Thyroid gland (tissue), 4 donors: ENCODE data around the gene MGAT5. TPM values are rescaled to one million over a fixed set of nuclear protein-coding genes. Genes with fewer than 3 reads are reported as not detected.

Experiments used
- DNase-seq, 2 donors: peaks; one replicate each; pipeline ENCODE4 v3.0.0-alpha.2; 2019
- H3K27ac ChIP-seq, 3 donors: fragments of 200-600 bp; sonication (generic); 1 replicate in 2 of 3; 2 replicates in 1 of 3; pipeline ENCODE4 v1.5.1; 2016 to 2019; ENCODE audit warnings: mild to moderate bottlenecking in 1 of 3, moderate library complexity in 1 of 3
- H3K27me3 ChIP-seq: fragments of 200-600 bp; sonication (generic); one replicate; pipeline ENCODE4 v1.5.1; 2019
- H3K36me3 ChIP-seq, 2 donors: fragments of 200-600 bp; sonication (generic); one replicate each; pipeline ENCODE4 v1.5.1; 2016 to 2019
- H3K4me1 ChIP-seq, 2 donors: fragments of 200-600 bp; sonication (generic); one replicate each; pipeline ENCODE4 v1.5.1; 2017 to 2019
- H3K4me3 ChIP-seq, 3 donors: fragments of 200-600 bp; sonication (generic); replicated peaks in 1 of 3; 1 replicate in 2 of 3; 2 replicates in 1 of 3; pipeline ENCODE4 v1.5.1; 2016; ENCODE audit warnings: mild to moderate bottlenecking in 1 of 3
- H3K9me3 ChIP-seq: fragments of 200-600 bp; sonication (generic); one replicate; pipeline ENCODE4 v1.5.1; 2017
- CTCF ChIP-seq, 6 experiments: fragments of 200-600 bp in 3 of 6; fragments of 450-650 bp in 3 of 6; sonication (generic) in 3 of 6; IDR thresholded peaks; one replicate each; pipeline ENCODE4 v1.5.1; 2016 to 2019; ENCODE audit warnings: antibody characterized with exemption in 6 of 6, mild to moderate bottlenecking in 2 of 6, inconsistent platforms in 1 of 6, moderate library complexity in 1 of 6
- POLR2A ChIP-seq, 2 donors: fragments of 450-650 bp; IDR thresholded peaks; one replicate each; pipeline ENCODE4 v1.6.1; 2017; ENCODE audit warnings: antibody characterized with exemption in 2 of 2, mild to moderate bottlenecking in 2 of 2, moderate library complexity in 1 of 2
- WGBS, 2 donors: methylation state at CpG; one replicate each; pipeline ENCODE4 v1.1.5; 2017; 5-methylcytosine and 5-hydroxymethylcytosine counted together
- intact Hi-C: fragments of 100-400 bp; cut with DNase I; formaldehyde crosslinking; loops from one replicate; pipeline ENCODE4 v1.15.1; 2023
- total RNA-seq, 4 donors: library from RNA; depleted of rRNA; stranded (reverse); fragments of >200 nt; gene quantifications; one replicate each; pipeline ENCODE4 v1.2.3, GENCODE V29; 2016

MGAT5 gene
- total RNA-seq, 4 donors from 2014 or later: 47.5 to 64.4 (median 50.4) TPM

- intact Hi-C loops: no loop called here
- WGBS, 2 donors: 96 to 100% methylated on average over 1 of the region's 1 CpG
- H3K4me1 ChIP-seq: peaks cover 5 to 9% of the 10 kb centered on the region in 2 donors
- H3K4me3 ChIP-seq: no peak overlapping the region
- DNase-seq: no peak
- no peak overlapping the region for H3K27ac ChIP-seq
- H3K27me3 ChIP-seq: no peaks in the 10 kb centered on the region
- TF ChIP-seq POLR2A (IDR thresholded peaks at IDR 0.05) (no peak), CTCF (IDR thresholded peaks at IDR 0.05) (no peak)
- H3K9me3 ChIP-seq: no peaks in the 10 kb centered on the region
- no peaks in the 10 kb centered on the region for H3K36me3 ChIP-seq
Observed at GRCh38 chr2:134369220-134369902, 115.5 kb downstream of the MGAT5 start.

GRCh38 chr2:134370655-134371445 is 117.0 kb downstream of the MGAT5 start:
- 80 to 84% methylated on average over 10 of the region's 10 CpGs for WGBS, 2 donors
- TF ChIP-seq CTCF (IDR thresholded peaks at IDR 0.05): no peak
- TF ChIP-seq POLR2A (IDR thresholded peaks at IDR 0.05): no peak
- Histone ChIP-seq H3K27me3 (no peaks in the 10 kb centered on the region), H3K27ac (no peak overlapping the region), H3K36me3 (no peaks in the 10 kb centered on the region), H3K9me3 (no peaks in the 10 kb centered on the region), H3K4me1 (peaks cover 5 to 9% of the 10 kb centered on the region in 2 donors), H3K4me3 (no peak overlapping the region)
- peak in 1 of 2 donors; percentile 19 for DNase-seq
- intact Hi-C loops: no loop called here

- no peak for DNase-seq
- no peaks in the 10 kb centered on the region for H3K27me3 ChIP-seq
- H3K9me3 ChIP-seq: no peaks in the 10 kb centered on the region
- peaks cover 5 to 9% of the 10 kb centered on the region in 2 donors for H3K4me1 ChIP-seq
- H3K27ac ChIP-seq: no peak overlapping the region
- intact Hi-C loops: no loop called here
- no peak overlapping the region for H3K4me3 ChIP-seq
- H3K36me3 ChIP-seq: no peaks in the 10 kb centered on the region
- TF ChIP-seq CTCF (IDR thresholded peaks at IDR 0.05) (no peak), POLR2A (IDR thresholded peaks at IDR 0.05) (no peak)
- 95 to 97% methylated on average over 5 of the region's 5 CpGs for WGBS, 2 donors
Observed at GRCh38 chr2:134372141-134372540, 118.3 kb downstream of the MGAT5 start.

- H3K4me1 ChIP-seq: peaks cover 5 to 9% of the 10 kb centered on the region in 2 donors
Observed at GRCh38 chr2:134372611-134373131, 118.8 kb downstream of the MGAT5 start.

More at GRCh38 chr2:134372611-134373131, 118.8 kb downstream of the MGAT5 start:
- intact Hi-C loops: no loop called here
- no peaks in the 10 kb centered on the region for H3K36me3 ChIP-seq
- TF ChIP-seq CTCF (IDR thresholded peaks at IDR 0.05): no peak
- TF ChIP-seq POLR2A (IDR thresholded peaks at IDR 0.05): no peak
- WGBS, 2 donors: 68 to 70% methylated on average over 7 of the region's 7 CpGs
- H3K27ac ChIP-seq: no peak overlapping the region
- H3K4me3 ChIP-seq: no peak overlapping the region
- no peaks in the 10 kb centered on the region for H3K9me3 ChIP-seq
- peak; percentile 21 to 22 for DNase-seq
- H3K27me3 ChIP-seq: no peaks in the 10 kb centered on the region
